Fibroblast of pulmonary artery (primary cell): ENCODE measurements around the gene SOX13.

Experiments used
- DNase-seq: peaks from one replicate; pipeline ENCODE4 v3.0.0-alpha.2; 2010; ENCODE audit warnings: low read depth
- H3K4me3 ChIP-seq: replicated peaks from 2 replicates; pipeline ENCODE4 v1.5.1; 2011; ENCODE audit warnings: low read depth, mild to moderate bottlenecking, control low read depth, low read length, moderate library complexity
- TF ChIP-seq, protein P1 (sequence below): IDR thresholded peaks from 2 replicates; pipeline ENCODE4 v1.5.1; 2011; ENCODE audit warnings: mild to moderate bottlenecking, control low read depth, low read length, inconsistent platforms; ENCODE audit errors: missing control alignments

SOX13 gene

GRCh38 chr1:204147406-204148383 lies 74.8 kb downstream of the SOX13 start:
- TF ChIP-seq, protein P1, sequence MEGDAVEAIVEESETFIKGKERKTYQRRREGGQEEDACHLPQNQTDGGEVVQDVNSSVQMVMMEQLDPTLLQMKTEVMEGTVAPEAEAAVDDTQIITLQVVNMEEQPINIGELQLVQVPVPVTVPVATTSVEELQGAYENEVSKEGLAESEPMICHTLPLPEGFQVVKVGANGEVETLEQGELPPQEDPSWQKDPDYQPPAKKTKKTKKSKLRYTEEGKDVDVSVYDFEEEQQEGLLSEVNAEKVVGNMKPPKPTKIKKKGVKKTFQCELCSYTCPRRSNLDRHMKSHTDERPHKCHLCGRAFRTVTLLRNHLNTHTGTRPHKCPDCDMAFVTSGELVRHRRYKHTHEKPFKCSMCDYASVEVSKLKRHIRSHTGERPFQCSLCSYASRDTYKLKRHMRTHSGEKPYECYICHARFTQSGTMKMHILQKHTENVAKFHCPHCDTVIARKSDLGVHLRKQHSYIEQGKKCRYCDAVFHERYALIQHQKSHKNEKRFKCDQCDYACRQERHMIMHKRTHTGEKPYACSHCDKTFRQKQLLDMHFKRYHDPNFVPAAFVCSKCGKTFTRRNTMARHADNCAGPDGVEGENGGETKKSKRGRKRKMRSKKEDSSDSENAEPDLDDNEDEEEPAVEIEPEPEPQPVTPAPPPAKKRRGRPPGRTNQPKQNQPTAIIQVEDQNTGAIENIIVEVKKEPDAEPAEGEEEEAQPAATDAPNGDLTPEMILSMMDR, result no peak
- DNase-seq, result no peak
- H3K4me3 ChIP-seq, result no peak overlapping the region

GRCh38 chr1:204149107-204149506 lies 76.2 kb downstream of the SOX13 start:
- no peak for DNase-seq
- TF ChIP-seq, protein P1, result no peak
- H3K4me3 ChIP-seq, result no peak overlapping the region

DNA sequence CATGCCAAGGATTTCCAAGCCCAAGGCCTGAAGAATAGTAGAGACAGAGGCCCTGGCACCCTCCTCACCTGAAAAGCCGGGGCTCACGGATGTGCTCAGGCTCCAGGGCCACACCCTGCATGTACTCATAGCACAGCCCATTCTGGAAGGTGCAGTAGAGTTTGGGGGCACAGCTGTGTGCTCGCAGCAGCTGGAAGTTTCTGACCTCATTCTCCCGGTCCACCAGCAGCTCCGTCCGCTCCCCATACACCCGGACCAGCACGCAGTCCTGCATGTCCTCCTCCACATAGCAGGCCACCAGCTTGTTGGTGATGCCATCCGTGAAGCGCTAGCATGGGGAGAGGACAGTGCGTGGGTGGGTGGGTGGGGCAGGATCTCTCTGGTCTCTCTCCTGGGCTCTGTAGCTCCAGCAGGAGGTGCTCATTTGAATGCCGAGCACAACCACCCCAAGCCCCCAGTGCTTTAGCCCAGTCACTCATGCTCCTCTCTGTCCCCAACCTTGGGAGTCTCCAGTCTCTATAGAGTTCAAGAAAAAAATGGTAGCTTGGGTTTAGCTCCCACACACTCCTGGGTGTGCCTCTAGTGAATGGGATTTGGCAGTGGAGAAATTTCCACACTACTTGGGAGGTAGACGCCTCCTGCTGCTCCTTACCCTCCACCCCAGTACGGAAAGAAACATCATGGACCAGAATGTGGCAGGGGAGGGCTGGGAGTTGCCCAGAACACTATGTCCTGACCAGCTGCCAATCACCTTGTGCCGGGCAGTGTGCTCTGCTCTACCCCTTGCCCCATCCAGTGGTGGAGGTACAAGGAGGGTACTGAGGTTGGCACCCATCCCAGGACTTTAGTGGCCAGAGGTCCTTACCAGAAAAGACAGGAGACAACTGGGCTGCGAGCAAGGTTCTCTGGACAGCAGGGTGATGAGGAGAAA lies 77.0 kb downstream of the SOX13 start:
- H3K4me3 ChIP-seq, result no peak overlapping the region
- TF ChIP-seq, protein P1, result no peak
- no peak for DNase-seq

DNA sequence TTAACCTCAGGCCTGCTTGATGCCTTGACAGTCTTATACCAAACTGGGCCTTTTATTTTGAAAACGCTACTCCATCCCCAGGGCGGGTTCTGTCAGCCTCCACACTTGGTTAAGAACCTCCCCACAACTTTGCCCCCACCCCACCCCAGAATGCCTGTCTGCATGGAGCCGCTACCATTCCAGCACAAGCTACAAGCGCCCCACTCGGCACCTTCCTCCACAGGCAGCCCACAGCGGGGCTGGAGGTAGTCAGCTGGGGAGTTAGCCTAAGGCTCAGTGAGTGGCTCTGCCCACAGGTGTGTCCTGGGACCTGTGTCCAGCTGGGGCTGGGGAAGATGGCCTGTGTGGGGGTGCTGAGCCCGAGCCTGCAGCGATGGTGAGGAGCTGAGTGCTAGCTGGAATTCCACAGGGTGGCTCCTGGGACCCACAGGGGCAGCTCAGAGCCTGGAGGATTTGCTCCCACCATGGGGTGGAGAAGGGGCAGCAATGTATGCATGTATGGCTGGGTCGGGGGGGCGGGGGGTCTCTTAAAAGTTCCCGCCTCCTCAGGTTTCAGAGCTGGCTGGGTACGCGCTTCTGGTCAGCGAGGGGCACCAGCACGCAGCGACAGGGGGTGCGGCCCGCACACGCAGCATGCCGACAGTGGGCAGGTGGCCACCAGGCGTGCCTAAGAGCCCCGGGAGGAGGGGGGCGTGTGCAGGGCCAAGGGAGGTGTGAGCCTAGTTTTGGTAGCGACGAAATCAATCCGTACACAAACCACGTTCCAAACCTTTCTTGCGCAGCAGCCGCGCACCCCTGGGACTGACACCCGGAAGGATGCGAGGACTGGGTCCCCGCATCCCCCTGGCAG lies 78.0 kb downstream of the SOX13 start:
- TF ChIP-seq, protein P1, result no peak
- peak overlapping the region; percentile 57 for H3K4me3 ChIP-seq
- DNase-seq, result no peak

GRCh38 chr1:204151552-204152309 lies 78.8 kb downstream of the SOX13 start, which contains the start of gene ETNK2:
ETNK2 (minus strand) TSS chr1:204152044; CDS start chr1:204151852, 192 bp downstream.
- peak; percentile 39 for DNase-seq

More at GRCh38 chr1:204151552-204152309, 78.8 kb downstream of the SOX13 start, which contains the start of gene ETNK2:
- TF ChIP-seq, protein P1, result no peak
- peak within 1 kb of the TSS; percentile 57 for H3K4me3 ChIP-seq
